Renal pelvis (tissue), 4 donors: ENCODE results near the gene SLBP. TPM values are rescaled to one million over a fixed set of nuclear protein-coding genes. Genes with fewer than 3 reads are reported as not detected.
"Not testable (repeated sequence)": the region's sequence is repeated elsewhere in the genome, so short reads cannot be mapped to it uniquely, and the experiment has no call there.

Experiments
- DNase-seq: peaks from one replicate; pipeline ENCODE4 v3.0.0-alpha.2; 2013
- polyA plus RNA-seq, 3 donors: library from polyadenylated mRNA; unstranded; fragments of 120-200 nt; gene quantifications; one replicate each; pipeline ENCODE4 v1.2.1, GENCODE V29; 2013; ENCODE audit not compliant: insufficient read length in 3 of 3

The SLBP gene
- polyA plus RNA-seq, 3 donors, result 80.8 to 87.6 (median 86.8) TPM

- DNase-seq, result no peak
Measured at GRCh38 chr4:1714303-1715001, 2.3 kb upstream of the SLBP start.

GRCh38 chr4:1713003-1713851 lies 1.1 kb upstream of the SLBP start:
- DNase-seq, result no peak

GRCh38 chr4:1711571-1712215 lies 426 bp downstream of the SLBP start:
- no peak for DNase-seq

GRCh38 chr4:1711055-1711570 lies 1.0 kb downstream of the SLBP start:
- DNase-seq, result no peak

- no peak for DNase-seq
Measured at GRCh38 chr4:1708581-1708980, 3.5 kb downstream of the SLBP start.

- no peak for DNase-seq
Measured at GRCh38 chr4:1706358-1706757, 5.8 kb downstream of the SLBP start.

- DNase-seq, result no peak
Measured at GRCh38 chr4:1705732-1706131, 6.4 kb downstream of the SLBP start.

- DNase-seq, result no peak
Measured at GRCh38 chr4:1703867-1704266, 8.3 kb downstream of the SLBP start.

GRCh38 chr4:1701671-1702070 lies 10.4 kb downstream of the SLBP start:
- DNase-seq, result not testable (repeated sequence)

GRCh38 chr4:1695913-1696312 lies 16.2 kb downstream of the SLBP start:
- DNase-seq, result no peak

- DNase-seq, result peak; percentile 65
Measured at GRCh38 chr4:1693131-1693896, 18.8 kb downstream of the SLBP start.

- DNase-seq, result no peak
Measured at GRCh38 chr4:1691737-1692373, 20.3 kb downstream of the SLBP start.

GRCh38 chr4:1690698-1691097 lies 21.4 kb downstream of the SLBP start:
- DNase-seq, result no peak

GRCh38 chr4:1686440-1687036 lies 25.6 kb downstream of the SLBP start:
- DNase-seq, result no peak

GRCh38 chr4:1685235-1686150 lies 26.6 kb downstream of the SLBP start:
- DNase-seq, result peak; percentile 39

GRCh38 chr4:1684506-1685234 lies 27.4 kb downstream of the SLBP start:
- DNase-seq, result no peak

GRCh38 chr4:1683736-1684505 lies 28.2 kb downstream of the SLBP start, which contains the start of gene FAM53A:
TSS of gene FAM53A (minus strand) at chr4:1684313. CDS start at chr4:1668741, 15,572 bp downstream.
- peak; percentile 85 for DNase-seq

- no peak for DNase-seq
Measured at GRCh38 chr4:1683261-1683735, 28.8 kb downstream of the SLBP start.
